ENCODE data around the gene SLC39A7. TPM values are rescaled to one million over a fixed set of nuclear protein-coding genes. Genes with fewer than 3 reads are reported as not detected.
A peak's percentile ranks its signal among the peaks of the same experiment; 100 is the strongest.

The SLC39A7 gene
- total RNA-seq, 1 donor from 2014 or later, result 31.7 TPM

GRCh38 chr6:33194431-33194979 lies 6.2 kb upstream of the SLC39A7 start:
- TF ChIP-seq, protein P1, sequence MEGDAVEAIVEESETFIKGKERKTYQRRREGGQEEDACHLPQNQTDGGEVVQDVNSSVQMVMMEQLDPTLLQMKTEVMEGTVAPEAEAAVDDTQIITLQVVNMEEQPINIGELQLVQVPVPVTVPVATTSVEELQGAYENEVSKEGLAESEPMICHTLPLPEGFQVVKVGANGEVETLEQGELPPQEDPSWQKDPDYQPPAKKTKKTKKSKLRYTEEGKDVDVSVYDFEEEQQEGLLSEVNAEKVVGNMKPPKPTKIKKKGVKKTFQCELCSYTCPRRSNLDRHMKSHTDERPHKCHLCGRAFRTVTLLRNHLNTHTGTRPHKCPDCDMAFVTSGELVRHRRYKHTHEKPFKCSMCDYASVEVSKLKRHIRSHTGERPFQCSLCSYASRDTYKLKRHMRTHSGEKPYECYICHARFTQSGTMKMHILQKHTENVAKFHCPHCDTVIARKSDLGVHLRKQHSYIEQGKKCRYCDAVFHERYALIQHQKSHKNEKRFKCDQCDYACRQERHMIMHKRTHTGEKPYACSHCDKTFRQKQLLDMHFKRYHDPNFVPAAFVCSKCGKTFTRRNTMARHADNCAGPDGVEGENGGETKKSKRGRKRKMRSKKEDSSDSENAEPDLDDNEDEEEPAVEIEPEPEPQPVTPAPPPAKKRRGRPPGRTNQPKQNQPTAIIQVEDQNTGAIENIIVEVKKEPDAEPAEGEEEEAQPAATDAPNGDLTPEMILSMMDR (IDR thresholded peaks at IDR 0.05), result no peak
- ChIA-PET CTCF (interaction anchor here (1.5 kb wide), 1 partner anchor 54 kb away, joined by 3 read pairs; no protein-coding TSS in a partner anchor), POLR2A (interaction anchor here (0.6 kb wide), 1 partner anchor 54 kb away, joined by 3 read pairs; no protein-coding TSS in a partner anchor)
- peaks cover 14% of the 10 kb centered on the region for H3K27me3 Mint-ChIP-seq
- peaks cover 43% of the 10 kb centered on the region for H3K36me3 Mint-ChIP-seq (ENCODE audit: low read depth)
- no peak overlapping the region for H3K4me3 Mint-ChIP-seq
- H3K4me1 Mint-ChIP-seq, result peaks cover 47% of the 10 kb centered on the region
- intact Hi-C loops (cut with micrococcal nuclease), result no loop called here
- H3K27ac Mint-ChIP-seq, result no peak overlapping the region
- ATAC-seq (ENCODE audit: low read depth) (no peak), DNase-seq (no peak)
- no peaks in the 10 kb centered on the region for H3K9me3 Mint-ChIP-seq

- TF ChIP-seq, protein P1 (IDR thresholded peaks at IDR 0.05), result no peak
- H3K9me3 Mint-ChIP-seq, result no peaks in the 10 kb centered on the region
- H3K4me1 Mint-ChIP-seq, result peaks cover 52% of the 10 kb centered on the region
- ChIA-PET POLR2A (interaction anchor here (0.6 kb wide), 1 partner anchor 12 kb away, joined by 4 read pairs; no protein-coding TSS in a partner anchor), CTCF (interaction anchor here (1.5 kb wide), 1 partner anchor 53 kb away, joined by 3 read pairs; no protein-coding TSS in a partner anchor)
- peaks cover 47% of the 10 kb centered on the region for H3K36me3 Mint-ChIP-seq (ENCODE audit: low read depth)
- intact Hi-C loops (cut with micrococcal nuclease), result no loop called here
- H3K27me3 Mint-ChIP-seq, result peaks cover 8% of the 10 kb centered on the region
- DNase-seq (no peak), ATAC-seq (ENCODE audit: low read depth) (no peak)
- H3K4me3 Mint-ChIP-seq, result no peak overlapping the region
- H3K27ac Mint-ChIP-seq, result no peak overlapping the region
These were observed 5.1 kb upstream of the SLC39A7 start for GRCh38 chr6:33195304-33196165.

DNA sequence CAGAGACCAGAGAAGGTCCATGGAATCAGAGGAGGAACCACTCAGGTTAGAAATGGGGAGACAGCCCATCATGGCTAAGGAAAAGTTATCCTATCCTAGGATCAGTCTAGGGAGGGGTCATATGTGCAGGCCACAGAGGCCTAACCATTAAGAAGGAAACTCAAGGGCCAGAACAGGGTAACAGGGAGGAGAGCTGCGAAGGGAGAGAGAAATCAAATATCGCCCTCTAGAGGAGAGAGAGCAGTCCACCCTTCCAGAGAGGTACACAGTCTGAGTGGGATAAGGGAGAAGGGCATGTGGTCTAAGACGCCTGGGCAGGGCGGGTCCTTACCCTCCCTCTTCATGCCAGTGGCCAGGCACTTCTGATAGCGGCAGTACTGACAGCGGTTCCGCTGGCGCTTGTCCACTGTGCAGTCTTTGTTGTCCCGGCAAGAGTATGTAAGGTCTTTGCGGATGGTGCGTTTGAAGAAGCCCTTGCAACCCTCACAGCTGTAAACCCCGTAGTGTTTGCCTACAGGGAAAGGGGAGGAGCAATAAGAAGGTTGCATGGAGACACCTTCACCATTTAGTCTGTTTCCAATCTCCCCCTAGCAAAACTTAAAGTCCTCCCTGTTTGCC lies 3.1 kb upstream of the SLC39A7 start:
- Mint-ChIP-seq H3K4me3 (peak overlapping the region; percentile 63), H3K4me1 (peaks cover 61% of the 10 kb centered on the region), H3K27ac (peak overlapping the region; percentile 56), H3K27me3 (no peaks in the 10 kb centered on the region), H3K9me3 (no peaks in the 10 kb centered on the region), H3K36me3 (ENCODE audit: low read depth) (peaks cover 64% of the 10 kb centered on the region)
- intact Hi-C loops (cut with micrococcal nuclease), result loop anchor here (1.0 kb wide), 1 partner anchor 36 kb away; no protein-coding TSS in a partner anchor
- TF ChIP-seq, protein P1 (IDR thresholded peaks at IDR 0.05), result no peak
- POLR2A ChIA-PET, result interaction anchor here (0.6 to 3.4 kb wide), 5 partner anchors 9 to 226 kb away, joined by 3 to 36 read pairs (median 3); partner anchors contain the start of gene RING1
- DNase-seq (no peak), ATAC-seq (ENCODE audit: low read depth) (peak; percentile 18)
- CTCF ChIA-PET, result interaction anchor here (0.7 to 2.7 kb wide), 9 partner anchors 11 to 197 kb away, joined by 3 to 13 read pairs (median 3); partner anchors contain the start of gene RING1

DNA sequence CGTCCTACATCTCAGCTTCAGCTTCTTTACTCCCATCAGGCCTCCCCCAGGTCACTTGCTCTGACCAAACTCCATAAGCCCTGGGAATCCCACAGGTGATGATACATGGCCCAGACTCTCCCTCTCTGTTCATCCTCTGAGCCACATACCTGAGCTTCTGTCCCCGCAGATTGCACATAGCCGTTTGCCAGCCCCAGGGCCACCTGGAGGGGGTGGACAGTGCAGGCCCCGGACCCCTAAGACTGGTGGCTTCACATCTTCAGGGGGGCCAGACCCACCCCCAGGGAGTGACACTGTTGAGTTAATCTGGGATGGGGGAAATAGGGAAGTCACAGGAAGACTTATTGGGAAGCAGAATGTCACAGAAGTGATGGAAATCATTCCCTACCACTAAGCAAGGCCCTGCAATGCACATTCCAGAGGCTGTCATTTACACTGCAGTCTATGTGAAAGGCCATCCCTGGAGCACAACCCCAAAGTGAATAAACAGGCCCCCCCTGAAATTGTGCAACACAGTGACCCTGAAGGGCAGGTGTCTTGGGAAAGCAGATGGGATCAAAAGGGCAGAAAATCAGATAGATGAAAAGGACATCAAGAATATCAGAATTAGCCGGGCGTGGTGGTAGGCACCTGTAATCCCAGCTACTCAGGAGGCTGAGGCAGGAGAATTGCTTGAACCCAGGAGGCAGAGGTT lies 2.4 kb upstream of the SLC39A7 start:
- Mint-ChIP-seq H3K36me3 (ENCODE audit: low read depth) (peaks cover 71% of the 10 kb centered on the region), H3K4me3 (peak overlapping the region; percentile 79), H3K27ac (peak overlapping the region; percentile 25), H3K27me3 (no peaks in the 10 kb centered on the region), H3K4me1 (peaks cover 64% of the 10 kb centered on the region), H3K9me3 (no peaks in the 10 kb centered on the region)
- ChIA-PET POLR2A (interaction anchor here (0.6 to 3.4 kb wide), 7 partner anchors 8 to 227 kb away, joined by 3 to 36 read pairs (median 5); partner anchors contain the start of genes RING1 and ZBTB22), CTCF (interaction anchor here (0.7 to 2.7 kb wide), 8 partner anchors 11 to 198 kb away, joined by 3 to 13 read pairs (median 3); partner anchors contain the start of gene RING1)
- TF ChIP-seq, protein P1 (IDR thresholded peaks at IDR 0.05), result no peak
- ATAC-seq (ENCODE audit: low read depth) (no peak), DNase-seq (no peak)
- intact Hi-C loops (cut with micrococcal nuclease), result no loop called here

Data from activated B cell treated with CpG ODN at 0.5 μM for 24 hours (primary cell).